ENCODE data around the gene DOC2A. TPM values are rescaled to one million over a fixed set of nuclear protein-coding genes. Genes with fewer than 3 reads are reported as not detected.

DOC2A gene
- total and polyA plus RNA-seq, 9 of the 15 experiments (the other 6 are each of a cell fraction or from before 2014, with no cell fraction given): 0.03 to 0.38 (median 0.28) TPM; not detected in 1

GRCh38 chr16:30052671-30053372 lies 42.0 kb upstream of the DOC2A start (continued):
- no peak for TF ChIP-seq DMBX1 (CRISPR knock-in tag; IDR thresholded peaks at IDR 0.05; ENCODE audit: borderline replicate concordance)
- TF ChIP-seq ZNF277 (CRISPR knock-in tag; IDR thresholded peaks at IDR 0.05; ENCODE audit: borderline replicate concordance): no peak
- peak; percentile 99 for TF ChIP-seq L3MBTL2 (IDR thresholded peaks at IDR 0.05)
- TF ChIP-seq, protein P1, sequence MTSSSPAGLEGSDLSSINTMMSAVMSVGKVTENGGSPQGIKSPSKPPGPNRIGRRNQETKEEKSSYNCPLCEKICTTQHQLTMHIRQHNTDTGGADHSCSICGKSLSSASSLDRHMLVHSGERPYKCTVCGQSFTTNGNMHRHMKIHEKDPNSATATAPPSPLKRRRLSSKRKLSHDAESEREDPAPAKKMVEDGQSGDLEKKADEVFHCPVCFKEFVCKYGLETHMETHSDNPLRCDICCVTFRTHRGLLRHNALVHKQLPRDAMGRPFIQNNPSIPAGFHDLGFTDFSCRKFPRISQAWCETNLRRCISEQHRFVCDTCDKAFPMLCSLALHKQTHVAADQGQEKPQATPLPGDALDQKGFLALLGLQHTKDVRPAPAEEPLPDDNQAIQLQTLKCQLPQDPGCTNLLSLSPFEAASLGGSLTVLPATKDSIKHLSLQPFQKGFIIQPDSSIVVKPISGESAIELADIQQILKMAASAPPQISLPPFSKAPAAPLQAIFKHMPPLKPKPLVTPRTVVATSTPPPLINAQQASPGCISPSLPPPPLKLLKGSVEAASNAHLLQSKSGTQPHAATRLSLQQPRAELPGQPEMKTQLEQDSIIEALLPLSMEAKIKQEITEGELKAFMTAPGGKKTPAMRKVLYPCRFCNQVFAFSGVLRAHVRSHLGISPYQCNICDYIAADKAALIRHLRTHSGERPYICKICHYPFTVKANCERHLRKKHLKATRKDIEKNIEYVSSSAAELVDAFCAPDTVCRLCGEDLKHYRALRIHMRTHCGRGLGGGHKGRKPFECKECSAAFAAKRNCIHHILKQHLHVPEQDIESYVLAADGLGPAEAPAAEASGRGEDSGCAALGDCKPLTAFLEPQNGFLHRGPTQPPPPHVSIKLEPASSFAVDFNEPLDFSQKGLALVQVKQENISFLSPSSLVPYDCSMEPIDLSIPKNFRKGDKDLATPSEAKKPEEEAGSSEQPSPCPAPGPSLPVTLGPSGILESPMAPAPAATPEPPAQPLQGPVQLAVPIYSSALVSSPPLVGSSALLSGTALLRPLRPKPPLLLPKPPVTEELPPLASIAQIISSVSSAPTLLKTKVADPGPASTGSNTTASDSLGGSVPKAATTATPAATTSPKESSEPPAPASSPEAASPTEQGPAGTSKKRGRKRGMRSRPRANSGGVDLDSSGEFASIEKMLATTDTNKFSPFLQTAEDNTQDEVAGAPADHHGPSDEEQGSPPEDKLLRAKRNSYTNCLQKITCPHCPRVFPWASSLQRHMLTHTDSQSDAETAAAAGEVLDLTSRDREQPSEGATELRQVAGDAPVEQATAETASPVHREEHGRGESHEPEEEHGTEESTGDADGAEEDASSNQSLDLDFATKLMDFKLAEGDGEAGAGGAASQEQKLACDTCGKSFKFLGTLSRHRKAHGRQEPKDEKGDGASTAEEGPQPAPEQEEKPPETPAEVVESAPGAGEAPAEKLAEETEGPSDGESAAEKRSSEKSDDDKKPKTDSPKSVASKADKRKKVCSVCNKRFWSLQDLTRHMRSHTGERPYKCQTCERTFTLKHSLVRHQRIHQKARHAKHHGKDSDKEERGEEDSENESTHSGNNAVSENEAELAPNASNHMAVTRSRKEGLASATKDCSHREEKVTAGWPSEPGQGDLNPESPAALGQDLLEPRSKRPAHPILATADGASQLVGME (CRISPR knock-in tag; IDR thresholded peaks at IDR 0.05): peak; percentile 85; the same call in 1 of the 2 replicates
- no peak for TF ChIP-seq SNIP1 (IDR thresholded peaks at IDR 0.05; ENCODE audit: low read depth)
- no peak for TF ChIP-seq SMARCC2 (IDR thresholded peaks at IDR 0.05; ENCODE audit: low read depth)
- no peak for TF ChIP-seq HMG20A (CRISPR knock-in tag; conservative IDR thresholded peaks at IDR 0.05)
- peak; percentile 99 for TF ChIP-seq MGA (IDR thresholded peaks at IDR 0.05)
